Activated naive CD8-positive, alpha-beta T cell treated with anti-CD3 and anti-CD28 coated beads, Interleukin-2, amount 50 U/mL, for 24 hours (primary cell): Measurements from ENCODE around the gene SPATA46.
A peak's percentile ranks its signal among the peaks of the same experiment; 100 is the strongest.
"Not testable (repeated sequence)": the region's sequence is repeated elsewhere in the genome, so short reads cannot be mapped to it uniquely, and the experiment has no call there.

ENCODE experiments used
- ATAC-seq: fragments of 150-1000 bp; cut with Tn5 transposase; one replicate; pipeline ENCODE4 v1.10.0; 2021
- DNase-seq: peaks from one replicate; pipeline ENCODE4 v3.0.0; 2021
- H3K27ac Mint-ChIP-seq: one replicate; pipeline ENCODE4 v1.8.0; 2021; ENCODE audit warnings: mild to moderate bottlenecking, mixed read lengths
- H3K27me3 Mint-ChIP-seq: one replicate; pipeline ENCODE4 v1.8.0; 2021; ENCODE audit warnings: mixed read lengths
- H3K36me3 Mint-ChIP-seq: one replicate; pipeline ENCODE4 v1.8.0; 2021; ENCODE audit warnings: low read depth, mixed read lengths
- H3K4me1 Mint-ChIP-seq: one replicate; pipeline ENCODE4 v1.8.0; 2021; ENCODE audit warnings: mixed read lengths
- H3K4me3 Mint-ChIP-seq: one replicate; pipeline ENCODE4 v1.8.0; 2021; ENCODE audit warnings: mild to moderate bottlenecking, moderate library complexity, mixed read lengths
- H3K9me3 Mint-ChIP-seq: one replicate; pipeline ENCODE4 v1.8.0; 2021; ENCODE audit warnings: mixed read lengths

Gene SPATA46, protein sequence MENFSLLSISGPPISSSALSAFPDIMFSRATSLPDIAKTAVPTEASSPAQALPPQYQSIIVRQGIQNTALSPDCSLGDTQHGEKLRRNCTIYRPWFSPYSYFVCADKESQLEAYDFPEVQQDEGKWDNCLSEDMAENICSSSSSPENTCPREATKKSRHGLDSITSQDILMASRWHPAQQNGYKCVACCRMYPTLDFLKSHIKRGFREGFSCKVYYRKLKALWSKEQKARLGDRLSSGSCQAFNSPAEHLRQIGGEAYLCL

DNA sequence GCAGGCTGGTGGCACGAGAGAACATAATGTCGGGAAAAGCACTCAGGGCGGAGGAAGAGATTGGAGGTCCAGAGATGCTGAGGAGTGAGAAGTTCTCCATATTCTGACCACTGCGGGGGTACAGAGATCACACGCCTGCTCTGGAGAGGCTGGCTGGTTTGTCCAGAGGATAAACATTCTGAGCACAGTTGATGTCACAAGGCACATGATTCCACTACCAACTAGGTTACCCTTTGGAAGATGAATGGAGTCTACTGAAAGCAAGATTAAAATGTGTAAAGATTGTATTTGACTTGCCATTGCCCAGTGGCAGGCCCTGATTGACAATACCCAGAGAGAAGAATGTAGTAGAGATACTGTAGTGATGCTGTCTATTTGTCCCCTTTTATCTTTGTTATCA is at the start of gene SPATA46:
TSS of gene SPATA46 (minus strand) at position 164 of the 400 bp plus-strand sequence. CDS start at position 100, 64 bp downstream.
- H3K27me3 Mint-ChIP-seq, result no peaks in the 10 kb centered on the region
- no peaks in the 10 kb centered on the region for H3K36me3 Mint-ChIP-seq
- H3K4me1 Mint-ChIP-seq, result no peaks in the 10 kb centered on the region
- H3K9me3 Mint-ChIP-seq, result no peaks in the 10 kb centered on the region
- no peak within 1 kb of the TSS for H3K4me3 Mint-ChIP-seq
- H3K27ac Mint-ChIP-seq, result no peak within 1 kb of the TSS
- ATAC-seq (no peak), DNase-seq (no peak)

DNA sequence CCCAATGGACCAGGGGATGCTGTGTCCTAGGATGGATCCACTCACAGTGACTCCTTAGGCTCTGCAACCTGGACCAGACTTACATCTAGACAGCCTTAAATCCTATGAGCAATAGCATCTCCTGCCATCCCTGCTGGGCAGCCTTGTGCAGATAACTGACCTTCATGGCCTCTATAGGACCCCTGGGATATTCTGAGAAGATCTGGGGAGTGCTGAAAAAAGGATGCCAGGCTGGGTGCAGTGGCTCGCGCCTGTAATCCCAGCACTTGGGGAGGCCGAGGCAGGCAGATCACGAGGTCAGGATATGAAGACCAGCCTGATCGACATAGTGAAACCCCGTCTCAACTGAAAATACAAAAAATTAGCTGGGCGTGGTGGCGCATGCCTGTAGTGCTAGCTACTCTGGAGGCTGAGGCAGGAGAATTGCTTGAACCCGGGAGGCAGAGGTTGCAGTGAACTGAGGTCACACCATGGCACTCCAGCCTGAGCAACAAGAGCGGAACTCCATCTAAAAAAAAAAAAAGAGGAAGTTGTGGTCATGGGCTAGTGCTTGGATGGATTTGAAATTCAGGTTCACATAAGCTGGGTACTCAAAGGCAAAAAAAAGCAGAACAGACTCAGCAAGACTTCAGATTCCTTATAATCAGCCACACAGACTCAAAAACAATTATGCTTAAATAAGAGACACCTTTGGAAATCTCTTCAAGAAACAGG is 46.2 kb upstream of the SPATA46 start:
- no peak for ATAC-seq
- H3K36me3 Mint-ChIP-seq, result no peaks in the 10 kb centered on the region

DNA sequence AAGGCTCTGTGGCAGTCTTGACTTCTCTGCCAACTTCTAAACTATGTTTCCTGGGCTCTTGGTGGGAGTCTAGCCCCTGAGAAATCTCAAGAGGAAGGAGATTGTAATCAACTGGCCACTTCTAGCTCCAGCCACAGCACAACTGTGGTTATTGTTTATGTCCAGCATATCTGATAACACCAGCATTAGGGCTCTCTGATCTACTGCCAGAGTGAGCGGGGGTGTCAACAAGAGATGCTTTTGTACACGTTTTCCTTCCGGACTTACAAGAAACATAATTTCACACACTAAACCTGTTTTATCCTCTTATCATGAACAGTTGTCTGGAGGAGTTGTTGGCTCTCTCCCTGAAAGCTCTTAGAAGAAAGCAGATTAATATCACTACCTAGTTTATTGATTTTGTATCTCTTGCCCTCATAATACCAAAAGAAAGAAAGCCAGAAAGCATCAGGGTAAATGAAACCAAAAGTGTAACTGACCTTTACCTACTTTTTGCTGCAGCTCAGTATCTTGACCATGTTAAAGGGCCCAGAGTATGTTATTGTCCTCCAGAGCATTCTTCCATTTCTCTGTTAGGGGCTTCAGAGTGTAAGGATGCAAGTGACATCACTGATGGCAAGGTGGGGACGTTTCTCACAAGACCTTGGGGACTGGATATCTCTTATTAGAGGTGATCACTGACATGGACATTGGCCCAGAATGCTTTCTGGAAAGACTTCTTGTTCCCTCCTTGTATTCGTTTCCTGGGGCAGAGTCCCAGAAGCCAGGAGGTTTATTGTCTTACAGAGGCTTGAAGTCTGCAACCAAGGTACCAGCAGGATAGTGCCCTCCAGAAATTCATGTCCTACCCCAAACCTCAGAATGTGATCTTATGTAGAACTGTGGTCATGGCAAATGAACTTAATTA is 44.9 kb upstream of the SPATA46 start:
- H3K9me3 Mint-ChIP-seq, result no peaks in the 10 kb centered on the region
- H3K4me3 Mint-ChIP-seq, result no peak overlapping the region
- no peak for DNase-seq
- H3K36me3 Mint-ChIP-seq, result no peaks in the 10 kb centered on the region
- peaks cover 14% of the 10 kb centered on the region for H3K27me3 Mint-ChIP-seq
- no peak overlapping the region for H3K27ac Mint-ChIP-seq
- peaks cover 4% of the 10 kb centered on the region for H3K4me1 Mint-ChIP-seq
- no peak for ATAC-seq

More for the DNA sequence above, 46.2 kb upstream of the SPATA46 start:
- H3K9me3 Mint-ChIP-seq, result no peaks in the 10 kb centered on the region
- H3K27ac Mint-ChIP-seq, result no peak overlapping the region
- peaks cover 14% of the 10 kb centered on the region for H3K27me3 Mint-ChIP-seq
- H3K4me1 Mint-ChIP-seq, result peaks cover 4% of the 10 kb centered on the region
- no peak for DNase-seq
- no peak overlapping the region for H3K4me3 Mint-ChIP-seq

DNA sequence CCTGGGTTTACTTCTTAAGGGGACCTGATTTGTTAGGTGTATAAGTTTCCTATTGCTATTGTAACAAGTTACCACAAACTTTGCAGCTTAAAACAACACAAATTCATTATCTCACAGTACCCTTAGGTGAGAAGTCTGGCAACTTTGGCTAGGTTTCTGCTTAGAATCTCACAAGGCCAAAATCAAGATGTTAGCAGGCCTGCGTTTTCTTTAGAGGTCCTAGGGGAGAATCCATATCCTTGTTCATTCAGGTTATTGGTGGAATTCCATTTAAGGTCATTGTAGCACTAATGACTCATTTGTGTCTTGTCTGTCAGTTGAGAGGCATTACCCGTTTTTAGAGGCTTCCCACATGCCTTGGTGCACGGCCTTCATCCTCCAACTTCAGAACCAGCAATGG is 43.5 kb upstream of the SPATA46 start:
- Mint-ChIP-seq H3K4me1 (peaks cover 4% of the 10 kb centered on the region), H3K27me3 (peaks cover 19% of the 10 kb centered on the region), H3K4me3 (no peak overlapping the region), H3K9me3 (no peaks in the 10 kb centered on the region), H3K36me3 (no peaks in the 10 kb centered on the region), H3K27ac (no peak overlapping the region)
- ATAC-seq, result no peak
- no peak for DNase-seq

DNA sequence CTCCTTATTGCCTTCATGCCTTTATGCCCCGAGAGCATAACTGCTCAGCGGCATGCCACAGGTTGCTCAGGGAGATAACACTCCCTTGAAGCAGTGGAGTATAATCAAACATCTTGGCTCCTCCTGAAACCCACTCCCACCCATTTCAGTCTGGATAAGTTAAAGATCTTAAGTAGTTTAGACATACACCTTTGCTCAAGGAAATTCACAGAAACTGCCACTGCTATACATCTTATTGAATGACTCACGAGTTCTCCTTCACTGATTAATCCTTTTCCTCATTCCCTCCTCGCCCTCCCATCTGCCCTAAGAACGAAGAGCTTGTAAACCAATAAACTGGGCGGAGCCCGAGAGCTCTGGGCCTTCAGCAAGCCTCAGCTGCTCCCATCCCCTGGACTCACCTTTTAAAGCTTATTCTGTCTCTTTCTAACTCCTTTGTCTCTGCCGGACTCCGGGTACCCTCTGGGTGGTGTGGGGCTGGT is 42.8 kb upstream of the SPATA46 start:
- H3K9me3 Mint-ChIP-seq, H3K4me1 Mint-ChIP-seq, H3K27ac Mint-ChIP-seq, H3K4me3 Mint-ChIP-seq, DNase-seq, H3K36me3 Mint-ChIP-seq, ATAC-seq: not testable (repeated sequence)
- H3K27me3 Mint-ChIP-seq, result peaks cover 19% of the 10 kb centered on the region

DNA sequence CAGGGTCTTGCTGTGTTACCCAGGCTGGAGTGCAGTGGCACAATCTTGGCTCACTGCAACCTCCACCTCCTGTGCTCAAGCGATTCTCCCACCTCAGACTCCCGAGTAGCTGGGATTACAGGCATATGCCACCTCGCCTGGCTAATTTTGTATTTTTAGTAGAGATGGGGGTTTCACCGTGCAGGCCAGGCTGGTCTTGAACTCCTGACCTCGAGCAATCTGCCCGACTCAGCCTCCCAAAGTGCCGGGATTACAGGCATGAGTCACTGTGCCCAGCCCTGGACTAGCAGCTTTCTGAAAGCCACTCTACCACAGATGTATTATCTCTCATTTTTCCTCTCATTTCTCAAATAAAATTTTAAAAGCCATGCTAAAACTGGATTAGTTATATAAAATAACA is 41.9 kb upstream of the SPATA46 start:
- ATAC-seq, H3K36me3 Mint-ChIP-seq, DNase-seq, H3K9me3 Mint-ChIP-seq, H3K4me1 Mint-ChIP-seq, H3K27ac Mint-ChIP-seq, H3K4me3 Mint-ChIP-seq: not testable (repeated sequence)
- H3K27me3 Mint-ChIP-seq, result peaks cover 17% of the 10 kb centered on the region

DNA sequence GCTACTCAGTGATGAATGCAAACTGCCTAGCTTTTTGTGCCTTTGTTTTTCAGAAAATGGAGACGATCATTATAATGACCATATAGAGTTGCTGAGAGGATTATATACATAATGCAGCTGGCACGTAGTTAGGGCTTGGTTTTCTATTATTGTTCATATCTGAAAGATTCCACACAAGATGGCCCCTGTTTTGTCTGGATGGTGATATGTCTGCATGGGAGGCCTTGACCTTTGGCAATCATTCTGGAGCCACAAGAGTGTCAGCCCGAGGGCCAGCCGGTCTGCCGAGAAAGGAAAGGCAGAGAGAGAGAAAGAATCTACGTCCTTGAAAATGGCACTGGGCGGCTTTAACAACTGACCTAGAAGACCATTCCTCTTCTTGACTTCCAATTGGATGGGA is 41.0 kb upstream of the SPATA46 start:
- H3K36me3 Mint-ChIP-seq, result no peaks in the 10 kb centered on the region
- H3K27ac Mint-ChIP-seq, result no peak overlapping the region
- H3K4me1 Mint-ChIP-seq, result no peaks in the 10 kb centered on the region
- H3K9me3 Mint-ChIP-seq, result no peaks in the 10 kb centered on the region
- ATAC-seq (no peak), DNase-seq (no peak)
- H3K4me3 Mint-ChIP-seq, result no peak overlapping the region
- peaks cover 13% of the 10 kb centered on the region for H3K27me3 Mint-ChIP-seq

DNA sequence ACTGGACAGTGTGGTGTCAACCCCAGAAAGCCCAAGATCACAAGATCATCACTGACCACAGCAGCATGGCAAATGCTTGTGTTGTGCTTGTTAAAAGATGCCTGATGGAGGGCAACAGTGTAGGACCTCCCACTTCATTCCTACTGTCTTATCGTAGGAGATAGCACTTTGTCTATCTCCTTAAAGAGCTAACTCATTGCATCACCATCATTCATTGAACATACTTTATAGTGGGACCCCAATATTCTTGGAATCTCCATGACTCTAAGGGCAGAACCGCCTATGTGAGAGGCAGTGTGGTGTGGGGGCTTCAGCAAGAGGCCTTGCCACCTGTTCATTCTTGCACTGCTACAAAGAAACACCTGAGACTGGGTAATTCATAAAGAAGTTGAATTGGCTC is 40.3 kb upstream of the SPATA46 start:
- ATAC-seq (no peak), DNase-seq (no peak)
- Mint-ChIP-seq H3K36me3 (no peaks in the 10 kb centered on the region), H3K27ac (no peak overlapping the region), H3K9me3 (no peaks in the 10 kb centered on the region), H3K27me3 (peaks cover 12% of the 10 kb centered on the region), H3K4me1 (no peaks in the 10 kb centered on the region), H3K4me3 (no peak overlapping the region)

DNA sequence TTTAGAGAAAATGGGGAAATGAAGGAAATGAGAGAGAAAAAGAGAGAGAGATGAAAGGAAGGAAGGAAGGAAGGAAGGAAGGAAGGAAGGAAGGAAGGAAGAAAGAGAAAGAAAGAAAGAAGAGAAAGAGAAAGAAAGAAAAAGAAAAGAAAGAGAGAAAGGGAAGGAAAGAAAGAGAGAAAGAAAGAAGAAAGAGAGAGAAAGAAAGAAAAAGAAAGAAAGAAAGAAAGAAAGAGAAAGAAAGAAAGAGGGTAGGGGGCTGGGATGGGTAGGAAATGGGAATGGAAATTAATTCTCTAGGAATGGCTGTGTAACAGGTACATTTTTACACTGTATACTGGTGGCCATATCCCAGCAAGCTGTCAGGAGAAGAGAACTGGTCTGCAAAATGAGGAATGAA is 39.6 kb upstream of the SPATA46 start:
- Mint-ChIP-seq H3K27ac (no peak overlapping the region), H3K27me3 (peaks cover 15% of the 10 kb centered on the region), H3K4me3 (no peak overlapping the region), H3K4me1 (no peaks in the 10 kb centered on the region), H3K36me3 (no peaks in the 10 kb centered on the region), H3K9me3 (no peaks in the 10 kb centered on the region)
- no peak for DNase-seq
- ATAC-seq, result no peak

DNA sequence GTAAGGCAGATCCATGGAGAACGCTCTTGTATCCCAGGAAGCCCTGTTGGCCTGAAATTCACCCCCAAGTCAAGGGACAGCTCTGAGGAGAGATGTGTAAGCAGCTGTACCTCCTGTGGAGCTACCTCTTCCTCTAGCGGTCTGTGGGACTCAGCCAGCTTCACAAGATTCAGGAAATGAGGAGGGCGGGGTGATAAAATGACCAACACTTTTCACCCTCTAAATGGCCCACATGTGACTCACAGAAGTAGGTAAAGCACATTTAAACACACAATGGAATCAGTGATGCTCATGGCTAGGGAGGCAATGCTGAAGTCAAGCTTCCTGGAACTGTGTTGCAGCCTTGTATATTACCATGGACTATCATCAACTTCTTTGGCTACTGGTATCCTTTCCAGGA is 35.3 kb upstream of the SPATA46 start, which contains the start of gene SH2D1B:
TSS of gene SH2D1B (minus strand) at position 135 of the 400 bp plus-strand sequence. CDS start at position 15, 120 bp downstream.
- no peaks in the 10 kb centered on the region for H3K4me1 Mint-ChIP-seq
- peak within 1 kb of the TSS; percentile 57 for H3K4me3 Mint-ChIP-seq
- DNase-seq, result no peak
- H3K27me3 Mint-ChIP-seq, result peaks cover 12% of the 10 kb centered on the region
- H3K9me3 Mint-ChIP-seq, result no peaks in the 10 kb centered on the region
- ATAC-seq, result no peak
- no peak within 1 kb of the TSS for H3K27ac Mint-ChIP-seq
- no peaks in the 10 kb centered on the region for H3K36me3 Mint-ChIP-seq

DNA sequence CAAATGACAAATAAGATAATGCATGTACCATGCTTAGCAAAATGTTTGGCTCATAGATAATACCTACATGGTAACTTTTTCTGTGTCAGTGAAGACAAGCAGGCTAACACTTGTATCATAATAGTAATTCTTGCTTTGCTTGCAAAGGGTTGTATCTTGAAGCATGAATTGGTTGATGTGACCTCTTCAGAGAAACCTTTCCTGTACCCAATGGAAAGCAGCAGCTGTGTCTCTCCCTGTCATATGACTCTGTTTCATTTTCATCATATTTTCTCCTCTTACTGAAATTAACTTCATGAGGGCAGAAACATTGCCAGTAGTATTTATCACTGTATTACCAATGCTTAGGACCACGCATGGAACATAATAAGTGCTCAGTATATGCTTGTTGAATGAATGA is 30.9 kb upstream of the SPATA46 start:
- Mint-ChIP-seq H3K27me3 (peaks cover 7% of the 10 kb centered on the region), H3K9me3 (no peaks in the 10 kb centered on the region), H3K27ac (no peak overlapping the region), H3K4me3 (no peak overlapping the region), H3K36me3 (no peaks in the 10 kb centered on the region), H3K4me1 (no peaks in the 10 kb centered on the region)
- ATAC-seq (no peak), DNase-seq (no peak)

DNA sequence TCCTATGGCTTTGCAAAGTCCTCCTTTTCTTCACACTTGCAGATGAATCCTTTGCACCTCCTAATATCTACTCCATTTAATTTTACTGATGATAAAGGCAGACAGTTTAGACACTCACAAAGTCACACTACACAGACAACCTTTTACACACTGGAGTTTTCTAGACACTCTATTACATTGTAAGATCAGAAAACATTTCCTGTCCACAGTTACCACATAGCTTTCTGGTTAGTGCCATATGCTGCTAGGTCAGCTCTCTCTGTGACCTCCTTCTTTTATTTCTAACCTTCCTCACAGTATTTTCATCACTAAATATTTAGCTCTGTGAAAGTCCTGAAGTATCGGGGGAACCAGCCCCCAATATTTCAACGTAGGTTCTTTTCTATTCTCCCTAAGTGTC is 30.2 kb upstream of the SPATA46 start:
- Mint-ChIP-seq H3K9me3 (no peaks in the 10 kb centered on the region), H3K4me1 (no peaks in the 10 kb centered on the region), H3K27me3 (peaks cover 9% of the 10 kb centered on the region), H3K36me3 (no peaks in the 10 kb centered on the region), H3K27ac (no peak overlapping the region), H3K4me3 (no peak overlapping the region)
- DNase-seq, result no peak
- no peak for ATAC-seq

DNA sequence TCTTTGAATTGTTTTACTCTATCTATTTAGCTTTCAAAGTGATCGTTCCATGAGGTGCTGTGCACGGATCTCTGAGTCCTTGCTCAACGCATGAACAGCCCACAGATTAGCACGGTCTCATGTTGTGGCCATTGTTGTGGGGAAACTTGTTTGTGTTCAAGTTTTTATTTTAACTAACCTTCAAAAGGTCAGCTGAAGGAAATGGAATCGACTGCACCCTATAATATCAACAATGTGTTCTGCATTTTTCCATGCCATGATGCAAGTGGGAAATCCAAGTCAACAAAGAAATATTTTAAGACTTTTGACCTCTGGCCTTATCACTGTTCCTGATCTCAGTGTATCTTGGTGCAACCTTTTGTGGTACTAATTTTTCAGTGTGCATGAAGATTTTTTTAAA is 29.1 kb upstream of the SPATA46 start:
- DNase-seq (no peak), ATAC-seq (no peak)
- Mint-ChIP-seq H3K27ac (no peak overlapping the region), H3K27me3 (peaks cover 7% of the 10 kb centered on the region), H3K4me3 (no peak overlapping the region), H3K36me3 (no peaks in the 10 kb centered on the region), H3K9me3 (no peaks in the 10 kb centered on the region), H3K4me1 (no peaks in the 10 kb centered on the region)

DNA sequence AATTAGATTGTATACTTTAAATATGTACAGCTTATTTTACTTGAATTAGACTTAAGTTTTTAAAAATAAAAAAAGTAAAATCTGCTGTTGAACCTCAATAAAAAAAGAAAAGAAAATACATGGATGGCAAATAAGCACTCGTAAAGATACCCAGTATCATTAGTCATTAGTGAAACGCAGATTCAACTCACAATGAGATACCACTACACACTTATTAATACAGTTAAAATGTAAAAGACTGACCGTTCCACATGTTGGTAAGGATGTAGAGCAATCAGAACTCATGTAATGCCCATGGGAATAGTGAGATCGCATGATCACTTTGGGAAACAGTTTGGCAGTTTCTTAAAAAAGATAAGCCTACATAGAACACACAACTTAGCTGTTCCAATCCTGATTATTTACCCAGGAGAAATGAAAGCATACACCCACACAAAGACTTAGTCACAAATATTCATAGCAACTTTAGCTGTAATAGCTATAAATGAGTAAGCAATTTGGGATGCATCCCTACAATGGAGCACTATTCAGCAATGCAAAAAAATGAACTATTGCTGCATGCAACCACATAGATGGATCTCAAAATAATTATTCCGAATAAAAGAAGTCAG is 28.0 kb upstream of the SPATA46 start:
- Mint-ChIP-seq H3K4me3 (no peak overlapping the region), H3K9me3 (no peaks in the 10 kb centered on the region), H3K27ac (no peak overlapping the region), H3K4me1 (no peaks in the 10 kb centered on the region), H3K36me3 (no peaks in the 10 kb centered on the region), H3K27me3 (peaks cover 8% of the 10 kb centered on the region)
- ATAC-seq (no peak), DNase-seq (no peak)
